Measurements from ENCODE around the gene PIAS4.

The PIAS4 gene

GRCh38 chr19:3977242-3978143 lies 30.0 kb upstream of the PIAS4 start:
- no peak for DNase-seq

GRCh38 chr19:3978145-3978544 lies 29.4 kb upstream of the PIAS4 start:
- Histone ChIP-seq H4K20me1 (ENCODE audit: insufficient read depth, low read length) (peaks cover 73% of the 10 kb centered on the region), H2AFZ (ENCODE audit: low read depth, low read length) (no peak overlapping the region), H3K4me3 (ENCODE audit: low read depth in 1 of 2, low read length in 2 of 2) (no peak overlapping the region), H3K9me3 (ENCODE audit: insufficient read depth, low read length, severe bottlenecking) (no peaks in the 10 kb centered on the region), H3K27ac (ENCODE audit: low read length) (no peak overlapping the region), H3K4me2 (ENCODE audit: insufficient read depth, low read length) (no peak overlapping the region), H3K79me2 (ENCODE audit: insufficient read depth, low read length) (peaks cover 60% of the 10 kb centered on the region), H3K36me3 (ENCODE audit: insufficient read depth, low read length) (peaks cover 82% of the 10 kb centered on the region), H3K27me3 (ENCODE audit: insufficient read depth, low read length, poor library complexity) (no peaks in the 10 kb centered on the region), H3K9ac (ENCODE audit: low read depth, low read length) (no peak overlapping the region), H3K4me1 (ENCODE audit: insufficient read depth, low read length) (peaks cover 37% of the 10 kb centered on the region)
- ATAC-seq (ENCODE audit: insufficient read depth, low read depth) (no peak), DNase-seq (no peak)
- TF ChIP-seq CTCF (IDR thresholded peaks at IDR 0.05; ENCODE audit: borderline replicate concordance, extremely low read depth, low read length, poor library complexity, severe bottlenecking) (no peak), EZH2 (IDR thresholded peaks at IDR 0.05; ENCODE audit: borderline replicate concordance, low read depth, low read length, severe bottlenecking) (no peak)

More at GRCh38 chr19:3977242-3978143, 30.0 kb upstream of the PIAS4 start:
- no peaks in the 10 kb centered on the region for H3K27me3 ChIP-seq (ENCODE audit: insufficient read depth, low read length, poor library complexity)
- ATAC-seq (ENCODE audit: insufficient read depth, low read depth): no peak
- H3K4me3 ChIP-seq (ENCODE audit: low read depth in 1 of 2, low read length in 2 of 2): no peak overlapping the region
- no peak overlapping the region for H2AFZ ChIP-seq (ENCODE audit: low read depth, low read length)
- H3K9ac ChIP-seq (ENCODE audit: low read depth, low read length): no peak overlapping the region
- peaks cover 75% of the 10 kb centered on the region for H3K36me3 ChIP-seq (ENCODE audit: insufficient read depth, low read length)
- H3K4me2 ChIP-seq (ENCODE audit: insufficient read depth, low read length): no peak overlapping the region
- peaks cover 30% of the 10 kb centered on the region for H3K4me1 ChIP-seq (ENCODE audit: insufficient read depth, low read length)
- H3K9me3 ChIP-seq (ENCODE audit: insufficient read depth, low read length, severe bottlenecking): no peaks in the 10 kb centered on the region
- peaks cover 67% of the 10 kb centered on the region for H4K20me1 ChIP-seq (ENCODE audit: insufficient read depth, low read length)
- TF ChIP-seq CTCF (IDR thresholded peaks at IDR 0.05; ENCODE audit: borderline replicate concordance, extremely low read depth, low read length, poor library complexity, severe bottlenecking) (peak; percentile 18), EZH2 (IDR thresholded peaks at IDR 0.05; ENCODE audit: borderline replicate concordance, low read depth, low read length, severe bottlenecking) (no peak)
- H3K79me2 ChIP-seq (ENCODE audit: insufficient read depth, low read length): peaks cover 54% of the 10 kb centered on the region
- no peak overlapping the region for H3K27ac ChIP-seq (ENCODE audit: low read length)

GRCh38 chr19:3979289-3979673 lies 28.3 kb upstream of the PIAS4 start:
- no peak overlapping the region for H3K4me2 ChIP-seq (ENCODE audit: insufficient read depth, low read length)
- H3K9me3 ChIP-seq (ENCODE audit: insufficient read depth, low read length, severe bottlenecking): no peaks in the 10 kb centered on the region
- no peak overlapping the region for H2AFZ ChIP-seq (ENCODE audit: low read depth, low read length)
- TF ChIP-seq EZH2 (IDR thresholded peaks at IDR 0.05; ENCODE audit: borderline replicate concordance, low read depth, low read length, severe bottlenecking): no peak
- TF ChIP-seq CTCF (IDR thresholded peaks at IDR 0.05; ENCODE audit: borderline replicate concordance, extremely low read depth, low read length, poor library complexity, severe bottlenecking): no peak
- no peaks in the 10 kb centered on the region for H3K27me3 ChIP-seq (ENCODE audit: insufficient read depth, low read length, poor library complexity)
- DNase-seq: no peak
- no peak overlapping the region for H3K4me3 ChIP-seq (ENCODE audit: low read depth in 1 of 2, low read length in 2 of 2)
- peaks cover 48% of the 10 kb centered on the region for H3K4me1 ChIP-seq (ENCODE audit: insufficient read depth, low read length)
- no peak overlapping the region for H3K27ac ChIP-seq (ENCODE audit: low read length)
- no peak overlapping the region for H3K9ac ChIP-seq (ENCODE audit: low read depth, low read length)
- ATAC-seq (ENCODE audit: insufficient read depth, low read depth): no peak
- H4K20me1 ChIP-seq (ENCODE audit: insufficient read depth, low read length): peaks cover 85% of the 10 kb centered on the region
- peaks cover 93% of the 10 kb centered on the region for H3K36me3 ChIP-seq (ENCODE audit: insufficient read depth, low read length)
- H3K79me2 ChIP-seq (ENCODE audit: insufficient read depth, low read length): peaks cover 72% of the 10 kb centered on the region
